G401 (cell line): ENCODE results near the gene CEP112. TPM values are rescaled to one million over a fixed set of nuclear protein-coding genes. Genes with fewer than 3 reads are reported as not detected.

Source experiments
- DNase-seq: peaks from one replicate; pipeline ENCODE4 v3.0.0-alpha.2; 2015; ENCODE audit warnings: low spot score
- in situ Hi-C: cut with HindIII; loops from 2 replicates; pipeline ENCODE4 v1.10.0; 2016; ENCODE audit warnings: low sequenced_read_pairs, mixed read lengths
- total RNA-seq: library from RNA; depleted of rRNA; stranded (reverse); fragments of >200 nt; shearing (Covaris generic); gene quantifications from 2 replicates; pipeline ENCODE4 v1.2.3, GENCODE V29; 2014

Gene CEP112
- total RNA-seq, 1 experiment from 2014 or later: 9.6 TPM

DNA sequence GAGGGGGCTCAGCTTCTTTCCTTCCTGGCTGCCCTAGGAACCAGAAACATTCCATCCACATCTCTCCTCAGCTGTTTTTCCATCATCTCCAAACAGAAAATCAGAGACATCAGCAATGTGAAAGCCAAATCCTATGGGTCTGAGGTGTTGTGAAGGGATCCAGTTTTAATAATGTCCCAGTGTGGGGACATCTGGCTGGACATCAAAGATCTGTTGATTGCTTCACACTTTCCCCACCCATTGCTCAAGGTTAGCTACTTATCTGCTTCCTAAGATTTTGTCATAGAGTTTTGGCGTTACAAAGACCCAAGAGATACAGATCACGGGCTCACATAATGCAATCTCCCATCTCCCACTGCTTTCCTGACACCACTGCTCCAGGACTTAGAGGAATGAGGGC, 582.6 kb downstream of the CEP112 start:
- no peak for DNase-seq
- in situ Hi-C loops: no loop called here

DNA sequence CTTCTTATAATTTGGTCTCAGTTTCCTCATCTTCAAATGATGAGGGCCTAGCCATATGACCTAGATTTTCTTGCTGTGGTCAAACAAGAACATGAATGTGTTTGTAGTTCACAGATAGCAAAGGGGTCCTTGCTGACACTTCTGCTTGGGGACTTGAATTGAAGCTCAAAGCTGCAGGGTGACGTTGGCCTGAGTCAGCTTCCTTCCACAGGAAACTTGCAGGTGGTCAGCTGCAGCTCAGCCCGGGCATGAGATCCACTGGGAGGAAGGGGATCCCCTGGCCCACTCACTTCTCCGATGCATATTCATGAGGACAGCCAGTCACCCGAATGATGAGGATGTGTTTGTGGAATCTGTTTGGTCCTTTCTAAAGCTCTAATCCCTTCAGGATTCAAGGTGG, 587.9 kb downstream of the CEP112 start:
- DNase-seq: no peak
- in situ Hi-C loops: no loop called here

DNA sequence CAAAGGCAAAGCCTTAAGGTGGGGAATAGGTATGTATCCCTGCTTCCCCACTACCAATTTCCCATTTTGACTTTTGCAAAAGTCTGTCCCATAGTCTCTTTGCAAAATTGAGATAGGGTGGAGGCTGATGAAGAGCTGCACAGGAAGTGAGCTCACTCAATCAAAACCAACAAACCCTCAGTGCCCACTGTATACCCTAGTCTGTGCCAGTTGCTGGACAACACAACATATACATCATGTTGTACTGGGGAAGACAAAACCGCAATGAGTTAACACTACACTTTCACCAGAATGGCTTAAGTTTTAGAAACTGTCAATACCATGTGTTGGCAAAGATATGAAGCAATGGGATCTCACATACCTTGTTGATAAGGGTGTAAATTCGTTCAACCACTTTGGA, 590.1 kb downstream of the CEP112 start:
- DNase-seq: no peak
- in situ Hi-C loops: no loop called here

DNA sequence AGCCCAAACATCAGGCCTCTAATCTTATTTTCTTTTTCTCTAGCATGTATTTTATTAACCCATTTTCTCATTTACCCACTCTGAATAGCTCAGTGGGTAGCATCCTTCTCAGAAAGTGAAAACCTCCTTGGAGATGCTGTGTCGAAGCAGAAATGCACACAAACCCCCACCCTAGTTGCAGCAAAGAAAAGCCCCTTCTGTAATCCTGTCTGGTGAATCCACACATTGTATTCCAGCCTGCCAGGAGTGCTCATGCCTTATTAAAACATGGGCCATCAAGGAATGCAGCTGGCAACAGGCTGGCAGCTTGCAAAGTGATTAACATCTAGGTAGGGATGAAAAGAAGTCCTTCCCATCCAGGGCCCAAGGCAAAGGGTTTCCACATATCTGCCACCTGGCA, 590.8 kb downstream of the CEP112 start:
- in situ Hi-C loops: no loop called here
- DNase-seq: no peak

DNA sequence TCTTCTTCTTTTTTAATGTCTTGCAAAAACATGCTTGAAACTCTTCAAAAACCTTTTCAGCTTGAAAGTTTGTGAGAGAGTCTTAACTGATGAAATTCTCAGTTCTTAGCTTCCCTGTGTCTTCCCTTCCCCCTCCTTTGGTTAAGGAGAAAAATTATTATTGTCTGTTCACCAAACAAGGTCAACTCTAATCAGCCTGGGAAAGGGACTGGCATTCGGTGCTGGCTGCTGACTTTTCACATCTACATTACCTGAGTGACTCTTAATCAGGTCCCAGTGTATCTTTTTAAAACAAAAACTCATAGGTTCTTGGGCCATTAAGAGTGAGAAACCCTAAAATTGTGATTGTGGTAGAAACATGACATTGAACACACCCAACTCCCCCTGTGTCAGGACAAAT, 591.4 kb downstream of the CEP112 start:
- in situ Hi-C loops: no loop called here
- DNase-seq: no peak

DNA sequence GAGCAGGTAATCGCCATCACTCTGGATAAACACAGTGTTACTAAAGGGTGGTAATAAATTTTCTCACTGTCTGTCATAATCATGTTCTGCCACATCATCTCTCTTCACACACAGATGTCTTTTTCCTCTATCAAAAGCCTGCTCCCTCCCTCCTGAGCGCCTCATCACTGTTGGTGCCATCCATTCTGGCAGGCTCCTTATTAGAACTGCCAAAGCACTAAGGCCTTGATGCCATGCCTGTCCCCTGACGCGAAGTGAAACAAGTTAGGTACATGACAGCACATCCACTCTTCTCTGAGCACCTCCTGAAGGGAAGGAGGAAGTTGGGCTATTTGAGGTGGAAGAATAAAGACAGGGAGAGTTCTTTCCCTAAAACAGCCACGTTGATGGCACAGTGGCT, 592.3 kb downstream of the CEP112 start:
- DNase-seq: peak; percentile 17
- in situ Hi-C loops: no loop called here

DNA sequence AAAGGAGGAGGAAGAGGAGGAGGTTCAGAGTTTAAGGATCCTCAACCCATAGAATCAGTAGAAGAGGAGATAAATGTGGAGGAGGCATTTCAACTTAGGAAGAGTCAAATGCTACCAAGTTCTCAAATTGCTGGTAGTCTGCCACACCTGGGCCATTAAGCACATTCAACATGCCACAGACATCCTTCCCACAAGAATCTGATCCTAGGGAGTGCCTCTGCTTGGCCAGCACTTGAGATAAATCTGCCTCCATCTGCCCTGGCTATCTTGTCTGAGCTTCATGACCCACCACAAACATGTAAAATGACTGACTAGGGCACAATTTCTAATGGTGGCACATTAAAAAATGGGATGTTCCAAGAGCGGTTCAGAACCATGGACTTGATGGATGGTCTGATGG, 593.2 kb downstream of the CEP112 start:
- DNase-seq: no peak
- in situ Hi-C loops: no loop called here

DNA sequence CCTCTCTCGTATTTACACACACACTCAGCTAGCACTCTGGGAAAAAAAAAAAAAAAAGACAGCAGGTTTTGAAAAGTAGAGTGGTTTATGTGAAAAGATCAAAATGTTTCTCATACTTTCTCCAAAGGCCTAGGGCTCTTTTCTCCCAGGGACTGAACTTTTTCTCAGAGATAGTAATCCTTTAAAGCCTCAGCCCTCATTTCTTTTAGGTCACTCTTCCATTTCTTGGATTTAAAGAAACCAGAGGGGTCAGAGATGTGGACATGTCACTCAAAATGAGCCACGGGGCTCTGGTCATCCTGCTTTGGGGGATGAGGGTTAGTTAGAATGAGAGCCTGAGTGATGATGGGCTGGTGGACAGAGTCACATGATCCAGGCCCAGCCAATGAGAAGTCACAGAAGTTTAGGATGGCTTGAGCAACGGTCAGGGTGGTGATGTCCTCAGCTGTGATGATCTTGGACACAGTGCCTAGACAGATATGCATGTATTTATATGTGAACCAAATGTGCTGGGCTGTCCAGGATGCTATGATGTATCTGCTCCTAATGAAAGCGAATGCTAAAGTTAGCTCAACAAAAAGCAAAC, 596.8 kb downstream of the CEP112 start:
- in situ Hi-C loops: no loop called here
- no peak for DNase-seq

DNA sequence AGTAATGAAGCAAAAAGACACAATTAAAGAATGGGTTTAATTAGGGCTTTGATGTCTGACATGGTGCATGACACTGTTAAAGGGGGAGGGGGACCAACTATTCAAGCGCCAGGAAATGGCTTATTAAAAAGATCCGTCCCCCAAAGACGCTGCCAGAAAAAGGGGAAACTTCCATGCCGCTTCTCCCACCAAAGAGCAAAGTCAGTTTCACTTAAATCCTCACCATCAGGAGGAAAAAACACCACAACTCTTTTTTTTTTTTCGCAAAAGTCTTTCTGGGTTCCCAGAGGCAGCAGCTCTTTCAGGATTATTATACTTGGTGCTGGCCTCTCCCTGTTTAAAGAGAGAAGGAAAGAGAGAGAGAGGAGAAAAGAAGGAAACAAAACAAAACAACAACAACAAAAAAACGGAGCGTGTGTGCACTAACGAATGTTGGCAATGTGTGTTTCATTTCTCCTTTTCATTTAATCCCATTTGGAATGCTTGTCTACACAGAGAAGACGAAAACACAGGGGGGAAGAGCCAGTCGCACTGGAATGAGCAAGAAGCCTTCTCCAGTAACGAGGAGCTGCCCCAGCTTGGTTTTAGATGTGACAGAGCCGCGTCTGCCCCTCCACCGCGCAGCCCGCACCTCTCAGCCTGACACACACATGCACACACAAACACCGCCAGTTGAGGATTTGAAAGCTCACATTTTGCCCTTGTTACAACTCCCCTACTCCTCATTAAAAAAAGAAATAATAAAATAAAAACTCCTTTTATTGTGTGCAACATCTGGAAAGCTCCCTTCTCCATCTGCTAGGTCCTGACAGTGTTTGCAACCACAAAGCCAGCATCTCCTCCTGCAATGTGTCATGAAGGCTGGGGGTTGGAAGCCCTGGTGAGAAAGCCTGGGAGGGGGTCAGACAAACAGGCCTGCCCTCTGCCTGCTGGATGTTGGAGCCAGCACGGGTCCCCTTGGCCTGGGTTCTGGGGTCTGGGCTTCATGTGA, 597.8 kb downstream of the CEP112 start:
- no peak for DNase-seq
- in situ Hi-C loops: no loop called here

DNA sequence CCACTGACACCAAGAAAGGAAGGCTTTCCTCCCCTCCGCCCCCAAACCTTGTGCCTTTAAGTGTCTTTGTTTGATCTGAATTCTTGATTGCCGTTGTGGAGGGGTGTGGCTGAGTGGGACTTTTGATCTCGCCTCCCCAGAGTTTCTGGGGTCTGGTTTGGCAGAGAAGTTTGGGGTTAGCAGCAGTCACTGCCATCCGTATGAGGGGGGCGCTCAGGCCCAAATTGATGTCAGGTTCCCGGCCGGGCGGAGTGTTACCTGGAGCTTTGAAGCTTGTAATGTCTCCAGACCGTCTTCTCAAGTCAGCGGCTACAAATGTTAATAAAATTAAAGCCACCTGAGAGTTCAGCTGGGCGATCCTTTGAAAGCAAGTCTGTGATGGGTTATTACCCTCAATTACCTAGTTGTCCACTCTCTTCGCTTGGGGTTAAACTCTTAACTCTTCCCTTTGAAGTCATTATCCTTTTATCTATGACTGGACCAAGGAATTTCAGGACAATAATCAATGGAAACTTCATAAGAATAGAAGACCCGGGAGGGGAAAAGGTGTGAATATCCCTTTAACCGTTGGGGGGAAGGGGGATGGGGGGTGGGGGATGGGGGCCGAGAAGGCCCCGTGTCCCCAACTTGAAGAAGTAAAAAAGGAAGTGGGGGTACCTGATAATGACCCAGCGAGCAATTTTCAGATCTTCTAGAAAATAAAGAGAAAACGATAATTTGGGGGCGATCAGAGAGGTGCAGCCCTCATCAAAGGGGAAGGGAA, 598.7 kb downstream of the CEP112 start:
- in situ Hi-C loops: no loop called here
- no peak for DNase-seq

DNA sequence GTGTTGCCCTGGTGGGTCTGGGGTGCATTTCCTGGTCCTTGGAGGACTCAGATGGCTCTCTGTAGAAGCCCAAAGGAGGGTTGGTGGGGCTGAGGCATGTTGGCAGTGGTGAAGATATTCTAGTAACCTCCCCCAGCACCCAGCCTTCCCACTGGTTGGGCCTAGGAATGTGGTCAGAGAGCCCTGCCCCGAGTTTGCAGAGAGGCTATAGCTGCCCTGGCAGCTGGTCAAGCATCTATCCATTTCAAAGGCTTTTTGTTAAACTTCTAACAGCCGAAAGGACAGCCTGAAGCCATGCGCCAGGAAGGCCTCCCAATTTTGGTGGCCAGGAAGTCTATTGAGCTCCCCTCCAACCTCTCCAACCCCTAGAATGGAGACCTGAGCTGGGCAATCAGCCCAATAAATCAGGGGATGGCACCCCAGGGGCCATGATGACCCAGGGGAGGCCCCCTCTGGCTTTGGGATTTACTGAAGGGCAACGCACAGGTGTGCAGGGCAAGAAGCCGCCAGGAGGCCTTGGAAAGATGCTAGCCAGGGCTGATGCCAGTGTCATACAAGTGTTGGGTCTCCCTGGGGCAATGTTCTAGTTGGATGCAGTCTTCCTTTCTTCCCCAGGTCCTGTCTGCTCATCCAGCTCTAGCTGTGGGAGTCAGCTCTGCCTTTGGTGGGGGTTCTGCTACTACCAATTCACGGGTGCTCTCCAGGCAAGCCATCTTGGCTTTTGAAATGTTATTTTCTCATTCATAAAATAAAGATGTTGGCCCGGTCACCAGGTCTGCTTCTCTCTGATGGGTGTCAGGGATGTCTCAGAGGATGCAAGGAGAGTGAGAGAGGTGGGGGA, 599.6 kb downstream of the CEP112 start:
- DNase-seq: no peak
- in situ Hi-C loops: no loop called here

DNA sequence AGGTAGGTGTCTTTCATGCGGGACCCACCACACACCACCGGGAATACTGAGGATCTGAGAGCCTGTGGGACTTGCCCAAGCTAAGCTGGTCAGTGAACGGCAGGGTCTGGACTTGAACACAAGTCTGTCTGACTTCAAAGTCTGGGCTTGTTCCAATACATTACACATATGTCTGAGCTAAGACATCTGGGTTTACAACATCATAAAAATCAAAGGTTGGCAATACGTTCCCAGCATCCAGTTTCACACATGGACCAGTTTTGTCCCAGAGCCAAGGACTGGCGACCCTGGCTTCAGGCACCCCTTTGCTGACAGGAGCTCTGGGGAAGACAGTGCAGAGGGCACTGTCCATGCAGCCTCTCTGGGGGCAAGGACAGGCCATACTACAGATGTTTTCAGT, 602.6 kb downstream of the CEP112 start:
- in situ Hi-C loops: no loop called here
- no peak for DNase-seq

DNA sequence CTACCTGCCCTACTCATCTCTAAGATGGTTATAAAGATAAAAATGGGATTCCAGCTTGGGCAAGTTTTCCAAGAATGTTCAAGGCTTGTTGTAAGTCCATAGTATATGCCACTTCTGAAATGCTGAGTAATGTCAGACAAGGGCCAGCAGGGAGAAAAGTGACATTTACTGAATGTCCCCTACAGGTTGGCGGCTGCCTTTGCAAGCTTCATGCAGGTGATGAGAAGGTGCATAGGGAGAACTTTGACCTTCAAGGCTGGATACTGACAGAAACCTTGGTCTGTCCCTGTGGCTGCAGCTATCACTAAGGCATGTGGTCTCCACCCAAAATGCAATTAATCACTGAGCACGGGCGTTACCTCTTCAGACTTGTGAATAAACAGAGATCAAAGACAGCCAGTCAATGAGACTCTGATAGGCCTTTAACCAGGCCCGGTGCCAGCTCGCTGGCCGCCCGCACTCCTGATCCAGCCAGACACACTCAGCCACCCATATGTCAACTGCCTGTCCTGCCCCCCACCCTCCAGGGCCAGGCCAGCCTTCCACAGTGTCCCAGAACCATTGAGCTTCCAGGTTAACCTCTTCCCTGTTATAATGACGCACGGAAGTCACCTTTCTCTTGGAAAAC, 603.6 kb downstream of the CEP112 start:
- peak; percentile 69 for DNase-seq
- in situ Hi-C loops: no loop called here

DNA sequence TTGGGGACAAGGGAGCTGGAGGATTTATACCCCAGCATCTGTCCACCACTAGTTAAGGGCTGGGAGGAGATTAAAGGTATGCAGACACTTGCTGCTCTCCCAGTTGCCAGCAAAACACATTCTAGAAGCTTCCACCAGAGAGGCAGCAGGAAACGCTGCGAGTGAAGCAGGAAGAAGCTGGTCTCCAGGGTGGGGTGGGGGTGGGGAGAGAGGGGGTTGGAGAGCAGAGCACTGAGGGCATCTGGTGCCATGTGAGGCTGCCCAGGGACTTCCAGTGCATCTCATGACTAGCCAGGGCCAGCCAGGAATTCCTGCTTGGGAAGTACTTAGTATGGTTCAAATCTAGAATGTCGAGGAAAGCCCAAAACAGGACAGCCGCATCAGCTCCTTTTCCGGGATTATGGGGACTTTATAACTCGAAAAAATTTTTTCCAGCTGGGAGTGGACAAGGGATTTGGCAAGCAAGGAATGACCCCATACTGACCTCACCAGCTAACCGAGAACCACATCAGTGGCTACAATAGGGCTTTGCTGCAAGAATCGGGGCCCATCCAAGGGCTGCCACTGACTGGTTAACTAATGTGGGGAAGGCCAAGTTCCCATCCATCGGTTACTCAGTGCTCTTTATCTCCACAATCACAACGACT, 604.3 kb downstream of the CEP112 start:
- DNase-seq: no peak

DNA sequence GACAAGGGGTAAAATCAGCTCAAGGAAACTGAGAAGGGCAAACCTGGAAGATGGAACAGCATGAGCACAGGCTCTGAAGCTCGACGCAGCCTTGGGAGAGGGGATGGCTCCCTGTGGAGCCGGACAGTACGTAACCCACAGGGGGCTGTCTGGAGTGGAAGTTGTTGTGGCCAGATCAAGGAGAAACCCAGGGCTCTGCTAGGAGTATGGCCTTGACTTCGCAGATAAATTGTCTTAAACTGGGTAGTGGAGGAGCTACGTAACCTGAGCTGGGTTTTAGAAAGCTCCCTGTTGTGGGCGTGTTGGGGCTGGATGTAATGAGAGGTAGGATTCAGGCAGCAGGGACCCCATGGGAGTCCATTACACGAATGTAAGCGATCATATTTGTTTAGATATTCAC, 605.0 kb downstream of the CEP112 start:
- no peak for DNase-seq
- in situ Hi-C loops: no loop called here

More for the DNA sequence above, 604.3 kb downstream of the CEP112 start:
- in situ Hi-C loops: no loop called here
